GM21381 (cell line): Measurements from ENCODE around the gene DNAJB8.

Experiments
- ATAC-seq: cut with Tn5 transposase; IDR thresholded peaks from one replicate; pipeline ENCODE4 v1.9.1; 2021; ENCODE audit warnings: mild to moderate bottlenecking, moderate library complexity; ENCODE audit not compliant: unreplicated experiment

DNAJB8 gene

DNA sequence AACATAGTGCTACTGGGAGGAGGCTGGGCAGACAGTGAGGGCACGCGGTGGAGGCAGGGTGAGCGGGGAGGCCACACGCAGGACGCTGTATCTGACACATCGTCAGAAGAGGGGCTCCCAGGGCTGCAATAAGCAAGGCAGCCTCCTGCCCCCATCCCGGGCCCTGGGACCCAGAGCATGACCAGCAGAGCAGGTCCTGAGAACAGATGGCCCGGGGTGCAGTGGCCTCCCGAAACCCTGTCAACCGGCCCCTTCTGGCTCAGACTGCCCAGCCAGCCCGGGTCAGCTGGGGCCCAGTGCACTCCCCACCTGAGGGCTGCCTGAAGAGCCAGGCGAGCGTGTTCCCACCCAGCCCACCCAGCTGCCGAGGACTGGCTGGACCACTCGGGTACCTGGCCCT, 37.4 kb downstream of the DNAJB8 start:
- ATAC-seq, result no peak

DNA sequence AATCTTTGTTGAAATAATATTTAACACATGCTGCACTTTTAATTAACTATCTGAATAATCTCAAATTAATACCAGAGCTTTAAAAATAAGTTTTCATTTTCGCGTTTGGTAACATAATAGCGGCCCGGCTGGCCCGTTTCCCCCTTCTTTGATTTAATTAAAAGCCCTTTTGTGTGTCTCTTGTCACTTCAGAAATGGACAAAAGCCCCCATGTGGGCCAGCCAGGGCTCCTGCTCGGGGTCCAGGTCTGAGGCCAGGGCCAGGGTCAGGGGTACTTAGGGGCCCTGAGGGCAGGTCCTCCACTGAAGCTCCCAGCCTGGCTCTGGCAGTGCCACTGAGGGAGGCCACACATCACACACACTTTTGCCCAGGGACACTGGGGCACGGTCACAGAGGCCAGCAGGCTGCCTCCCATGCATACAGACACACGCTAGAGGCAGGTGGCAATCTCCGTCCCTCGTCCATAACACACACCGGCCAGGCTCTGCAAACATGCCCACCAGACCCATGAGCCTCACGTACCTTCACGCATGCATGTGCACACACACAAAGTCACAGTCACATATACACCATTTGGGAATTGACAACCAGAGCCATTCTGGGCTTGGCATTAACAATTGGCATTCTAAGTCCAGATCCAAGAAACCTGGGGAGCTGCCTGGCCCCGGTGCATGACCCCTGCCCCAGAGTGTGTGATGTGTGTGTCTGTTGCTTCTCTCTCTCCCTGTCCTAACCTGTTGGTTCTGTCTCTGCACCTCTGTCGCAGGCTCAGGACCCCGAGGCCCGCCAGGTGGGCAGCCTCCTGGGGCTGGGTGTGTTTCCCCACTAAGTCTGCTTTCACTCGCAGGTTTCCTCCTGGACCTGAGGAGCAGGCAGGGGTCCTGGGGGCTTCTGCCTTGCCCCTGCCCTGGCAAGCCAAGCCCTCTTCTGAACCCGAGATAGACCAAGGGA, 38.5 kb downstream of the DNAJB8 start:
- no peak for ATAC-seq

DNA sequence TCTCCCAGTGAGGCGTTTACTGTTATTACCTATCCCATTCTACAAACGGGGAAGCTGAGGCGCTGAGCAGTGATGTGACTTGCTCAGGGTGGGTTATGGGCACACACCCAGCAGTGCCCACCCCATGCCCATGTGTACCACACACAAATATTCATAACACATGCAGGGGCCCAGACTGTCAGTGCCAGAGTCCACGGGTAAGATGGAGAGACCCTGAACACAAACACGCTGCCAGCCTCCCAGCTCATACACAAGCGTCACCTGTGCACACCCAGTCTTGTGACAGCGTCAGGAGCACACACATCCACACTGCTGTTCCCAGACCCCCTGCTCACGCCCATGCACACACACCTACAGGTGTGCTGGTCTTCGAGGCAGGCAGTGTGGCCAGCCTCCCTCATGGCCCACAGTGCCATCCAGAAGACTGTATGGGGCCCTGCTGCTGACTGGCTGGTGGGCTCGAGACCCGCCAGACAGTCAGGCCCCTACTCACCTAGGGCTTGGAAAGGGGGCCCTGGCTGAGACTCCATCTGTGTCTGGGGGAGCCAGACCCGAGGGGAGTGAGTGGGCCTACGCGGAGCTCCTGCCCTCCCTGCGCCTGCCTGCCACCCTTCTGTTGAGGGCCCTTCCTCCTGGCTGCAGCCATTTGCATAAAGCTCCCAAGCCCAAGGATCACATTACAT, 39.4 kb downstream of the DNAJB8 start:
- no peak for ATAC-seq

DNA sequence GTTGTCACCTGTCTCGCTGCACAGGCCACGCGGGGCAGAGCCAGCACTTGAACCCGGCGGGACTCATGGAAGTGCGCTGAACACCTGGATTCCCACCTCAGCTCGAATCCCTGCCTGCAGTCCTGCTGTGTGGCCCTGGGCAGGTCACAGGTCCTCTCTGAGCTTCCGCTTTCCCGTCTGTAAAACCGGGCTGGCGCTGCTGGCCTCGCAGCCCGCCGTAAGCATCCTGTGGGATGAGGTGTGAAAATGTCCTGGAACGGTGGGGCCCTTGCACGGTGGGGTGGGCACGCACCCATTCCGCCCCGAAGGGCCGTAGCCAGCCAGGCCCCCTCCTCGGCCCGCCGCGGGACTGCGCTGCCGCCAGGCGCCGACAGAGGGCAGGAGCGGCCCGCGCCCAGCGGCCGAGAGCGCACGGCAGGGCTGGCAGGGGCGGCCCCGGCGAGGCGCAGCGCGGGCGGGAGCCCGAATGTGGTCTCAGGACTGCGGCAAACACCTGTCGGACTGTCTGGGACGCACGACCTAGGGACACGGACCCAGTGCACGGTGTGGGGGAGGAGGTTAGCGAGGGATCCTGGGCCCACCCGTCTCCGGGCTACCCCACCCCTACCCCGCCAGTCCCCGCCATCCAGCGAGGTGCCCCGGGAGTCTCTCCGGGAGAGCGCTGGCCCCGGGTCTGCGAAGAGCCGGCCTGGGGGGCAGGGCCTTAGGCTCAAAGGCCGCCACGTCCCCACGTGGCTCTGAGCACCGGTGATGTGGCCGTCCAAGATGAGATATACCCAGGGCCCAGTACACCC, 40.4 kb downstream of the DNAJB8 start:
- ATAC-seq, result no peak

DNA sequence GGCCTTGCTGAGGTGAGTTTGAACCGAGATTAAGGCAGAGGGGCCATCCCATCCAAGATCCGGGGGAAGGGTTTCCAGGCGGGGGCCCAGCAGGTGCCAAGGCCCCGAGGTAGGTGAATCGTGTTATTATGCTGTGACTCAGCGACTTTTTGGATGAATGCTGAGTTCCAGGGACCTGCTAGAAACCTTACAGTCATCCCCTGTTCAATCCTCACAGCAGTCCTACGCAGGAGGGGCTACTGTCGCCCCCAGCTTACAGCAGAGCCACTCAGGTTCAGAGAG, 40.9 kb downstream of the DNAJB8 start:
- ATAC-seq, result no peak

DNA sequence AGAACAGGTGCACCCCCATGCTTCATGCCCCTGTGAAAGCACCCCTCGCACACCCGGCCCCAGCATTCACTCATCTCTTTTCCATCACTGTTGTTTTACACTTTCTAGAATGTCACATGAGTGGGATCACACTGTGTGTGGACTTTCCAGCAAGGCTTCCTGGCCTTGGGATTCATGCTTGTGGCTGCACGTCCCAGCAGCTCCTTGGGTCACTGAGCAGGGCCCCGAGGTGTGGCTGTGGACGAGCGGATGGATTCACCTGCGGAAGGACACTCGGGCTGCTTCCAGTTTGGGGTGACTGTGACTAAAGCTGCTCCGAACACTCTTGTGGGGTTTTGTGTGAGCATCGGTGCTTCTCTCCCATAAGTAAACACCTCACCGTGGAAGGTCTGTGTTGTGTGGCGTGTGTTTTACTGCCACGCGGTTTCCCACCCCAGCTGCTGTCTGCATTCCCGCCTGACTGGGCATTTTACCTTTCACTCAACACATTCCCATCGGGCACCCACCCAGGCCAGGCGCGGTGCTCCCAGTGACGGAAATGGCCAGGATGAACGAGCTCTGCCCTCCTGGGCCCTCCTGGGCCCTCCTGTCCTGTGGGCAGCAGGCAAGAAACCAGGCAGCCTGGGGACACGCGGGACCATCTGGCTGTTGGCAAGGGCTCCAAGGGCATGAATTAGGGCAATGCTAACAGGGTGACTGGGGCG, 41.4 kb downstream of the DNAJB8 start:
- no peak for ATAC-seq

DNA sequence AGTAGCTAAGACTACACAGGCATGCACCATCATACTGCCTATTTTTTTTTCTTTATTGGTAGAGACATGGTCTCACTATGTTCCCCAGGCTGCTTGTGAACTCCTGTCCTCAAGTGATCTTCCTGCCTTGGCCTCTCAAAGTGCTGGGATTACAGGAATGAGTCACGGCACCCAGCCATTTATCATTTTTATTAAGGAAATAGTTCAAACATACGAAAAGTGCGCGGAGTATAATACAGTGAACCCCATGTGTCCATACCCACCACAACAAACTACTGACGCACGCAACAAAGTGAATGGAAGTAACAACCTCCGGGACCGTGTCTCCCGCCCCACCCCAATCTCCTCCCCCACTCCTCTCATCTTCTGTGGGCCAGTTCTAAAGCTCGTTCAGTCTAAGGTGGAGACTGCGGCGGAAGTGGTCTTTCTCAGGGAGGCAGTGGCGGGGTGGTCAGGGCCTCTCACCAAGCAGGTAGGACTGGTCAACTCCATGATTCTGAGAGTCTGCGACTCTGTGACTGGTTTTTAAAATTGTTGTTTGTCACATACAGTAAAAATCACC, 42.1 kb downstream of the DNAJB8 start:
- no peak for ATAC-seq

DNA sequence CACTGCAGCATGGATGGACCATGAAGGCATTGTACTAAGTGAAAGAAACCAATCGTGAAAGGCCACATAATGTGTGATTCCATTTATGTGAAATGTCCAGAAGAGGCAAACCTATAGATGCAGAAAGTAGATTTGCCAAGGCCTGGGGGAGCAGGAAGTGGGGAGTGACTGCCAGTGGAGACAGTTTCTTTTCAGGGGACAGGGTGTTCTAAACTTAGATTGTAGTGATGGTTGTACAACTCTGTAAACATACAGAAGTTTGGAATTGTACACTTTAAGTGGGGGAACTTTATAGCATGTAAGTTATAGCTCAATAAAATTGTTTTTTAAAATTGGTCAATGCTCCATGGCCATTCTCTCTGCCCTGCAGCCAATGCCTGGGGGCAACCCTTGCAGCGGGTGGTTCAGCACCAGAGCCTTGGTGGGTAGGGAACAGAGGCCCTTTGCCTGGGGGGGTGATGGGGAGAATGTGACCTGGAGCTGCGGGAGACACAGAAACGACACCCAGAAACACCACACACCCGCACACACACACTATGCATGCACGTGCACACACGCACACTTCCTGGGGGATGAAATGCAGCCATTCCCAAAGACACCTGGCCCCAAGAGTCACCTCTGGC, 43.1 kb downstream of the DNAJB8 start:
- ATAC-seq, result no peak

DNA sequence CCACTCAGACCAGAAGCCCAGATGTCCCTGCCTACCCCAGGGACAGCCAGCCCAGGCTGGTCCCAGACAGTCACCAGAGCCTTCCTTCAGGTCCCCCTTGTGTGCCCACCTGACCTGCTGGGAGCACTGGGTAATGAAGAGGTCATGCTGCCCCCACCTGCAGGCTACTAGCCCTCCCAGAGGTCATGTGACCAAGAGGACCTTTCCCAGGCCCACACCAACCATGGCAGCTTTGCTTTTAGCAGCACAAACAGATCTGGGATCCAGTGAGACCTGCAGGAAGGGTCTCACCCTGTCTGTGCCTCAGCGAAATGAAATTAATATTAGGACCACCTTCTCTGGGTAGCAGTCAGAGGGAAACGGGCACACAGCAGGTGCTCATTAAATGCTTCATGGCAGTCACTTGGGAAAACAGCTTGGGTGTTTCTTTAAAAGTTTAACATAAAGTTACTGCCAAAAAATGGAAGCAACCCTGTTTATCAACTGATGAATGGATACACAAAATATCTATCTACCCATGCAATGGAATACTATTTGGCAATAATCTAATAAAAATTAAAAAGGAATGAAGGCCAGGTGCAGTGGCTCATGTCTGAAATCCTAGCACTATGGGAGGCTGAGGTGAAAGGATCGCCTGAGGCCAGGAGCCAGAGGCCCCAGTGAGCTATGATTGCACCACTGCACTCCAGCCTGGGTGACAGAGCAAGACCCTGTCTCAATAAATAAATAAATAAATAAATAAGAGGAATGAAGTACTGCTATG, 43.7 kb downstream of the DNAJB8 start:
- no peak for ATAC-seq

DNA sequence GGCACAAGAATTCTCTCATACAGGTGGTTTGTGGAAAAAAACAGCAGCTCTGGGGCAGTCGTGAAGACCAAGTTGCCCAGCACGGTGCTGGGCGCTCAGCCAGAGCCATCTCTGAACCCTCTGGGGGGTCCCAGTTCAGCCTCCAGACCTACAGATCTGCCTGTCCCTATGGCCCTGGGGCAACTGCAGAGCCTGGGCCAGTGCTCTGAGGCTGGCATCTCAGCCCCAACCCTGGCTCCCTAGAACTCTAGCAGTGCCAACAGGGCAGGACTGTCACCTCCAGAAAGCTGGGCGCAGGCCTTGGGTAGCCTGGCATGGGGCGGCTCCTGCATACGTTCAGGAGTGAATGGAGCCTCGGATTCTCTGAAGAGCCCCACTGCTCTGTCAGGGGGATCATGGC, 44.7 kb downstream of the DNAJB8 start:
- ATAC-seq, result no peak

DNA sequence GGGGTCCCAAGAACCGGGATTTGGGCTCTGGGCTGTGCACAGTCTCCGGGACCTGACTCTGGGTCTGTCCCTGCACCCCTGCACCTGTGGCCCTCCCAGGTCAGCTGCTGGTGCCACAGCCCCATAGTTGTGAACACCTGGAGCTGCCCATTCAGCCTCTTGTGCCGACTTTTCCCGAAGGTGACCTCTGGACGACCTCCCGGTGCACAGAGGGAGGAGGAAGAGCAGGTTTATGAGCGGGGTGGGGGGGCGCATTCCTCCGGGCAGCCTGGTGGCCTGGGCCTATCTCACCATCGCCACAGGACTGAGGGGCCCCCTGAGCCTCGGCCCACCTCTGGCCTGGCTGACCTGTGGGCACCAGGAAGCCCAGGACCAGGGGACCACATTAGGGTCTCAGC, 45.3 kb downstream of the DNAJB8 start:
- no peak for ATAC-seq

DNA sequence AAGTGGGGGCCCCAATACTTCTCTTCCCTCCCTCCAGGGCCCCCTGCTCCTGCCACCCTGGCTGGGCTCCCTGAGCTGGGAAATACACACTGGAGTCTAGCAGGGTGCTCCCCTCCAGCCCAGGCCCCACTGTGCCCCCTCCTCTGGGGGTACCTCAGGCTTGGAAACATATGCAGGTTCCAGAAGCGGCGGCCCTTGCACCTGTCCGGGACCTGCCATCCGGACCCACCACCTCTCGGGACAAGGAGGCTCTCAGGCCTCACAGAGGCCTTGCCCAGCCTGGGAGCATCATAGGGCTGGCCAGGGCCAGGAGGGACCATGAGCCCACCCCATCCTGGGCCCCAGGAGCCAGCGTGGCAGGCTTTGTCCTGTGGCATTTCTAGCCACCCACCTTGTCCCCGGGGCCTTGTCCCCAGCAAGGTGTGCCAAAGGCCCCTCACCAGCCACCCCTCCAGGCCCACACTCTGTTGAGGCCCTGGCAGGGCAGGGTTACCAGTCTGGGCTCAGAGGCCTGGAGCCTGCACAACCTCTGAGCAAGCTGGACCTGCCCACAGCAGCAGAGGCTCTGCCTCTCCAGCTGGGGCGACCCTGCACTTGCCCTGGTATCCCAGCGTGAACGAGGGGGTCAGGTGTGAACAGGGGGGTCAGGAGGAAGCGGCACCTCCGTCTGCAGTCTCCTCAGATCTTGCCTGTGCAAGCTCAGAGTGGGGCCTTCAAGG, 45.8 kb downstream of the DNAJB8 start:
- no peak for ATAC-seq

DNA sequence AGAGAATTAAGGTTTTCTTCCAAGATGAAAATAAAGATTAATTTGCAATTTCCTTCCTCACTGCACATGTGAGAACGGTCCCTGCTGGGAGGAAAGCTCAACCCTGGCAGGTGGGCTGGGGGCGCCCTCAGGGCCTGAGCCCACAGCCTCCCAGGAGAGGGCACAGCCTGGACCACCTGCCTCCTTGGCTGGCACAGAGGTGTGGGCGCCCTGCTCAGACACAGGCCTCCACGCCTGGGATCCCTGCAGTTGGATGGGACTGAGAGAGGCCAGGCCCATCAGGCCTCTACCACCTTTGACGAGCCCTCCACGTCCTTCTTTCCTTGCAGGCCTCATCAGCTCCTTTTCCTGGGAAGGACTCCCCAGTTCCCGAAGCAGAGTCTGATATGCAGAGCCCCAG, 46.4 kb downstream of the DNAJB8 start:
- ATAC-seq, result no peak

DNA sequence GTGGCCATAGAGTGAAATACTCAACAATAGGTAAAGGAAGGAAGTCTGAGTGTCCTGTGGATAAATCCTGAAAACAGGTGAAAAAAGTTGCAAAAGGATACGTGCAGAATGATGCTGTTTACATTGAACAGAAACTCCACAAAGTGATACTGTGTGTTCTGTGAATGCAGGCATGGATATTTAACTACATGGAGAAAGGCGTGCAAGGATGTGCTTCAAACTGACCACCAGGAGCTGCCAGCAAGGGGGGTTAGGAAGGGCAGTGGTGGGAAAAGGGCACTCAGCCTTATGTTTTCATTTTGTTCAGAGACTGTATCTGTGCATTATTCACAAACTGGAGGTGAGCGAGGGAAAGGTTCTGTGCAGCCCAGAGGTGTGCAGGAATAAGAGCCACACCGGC, 47.4 kb downstream of the DNAJB8 start:
- ATAC-seq, result no peak

DNA sequence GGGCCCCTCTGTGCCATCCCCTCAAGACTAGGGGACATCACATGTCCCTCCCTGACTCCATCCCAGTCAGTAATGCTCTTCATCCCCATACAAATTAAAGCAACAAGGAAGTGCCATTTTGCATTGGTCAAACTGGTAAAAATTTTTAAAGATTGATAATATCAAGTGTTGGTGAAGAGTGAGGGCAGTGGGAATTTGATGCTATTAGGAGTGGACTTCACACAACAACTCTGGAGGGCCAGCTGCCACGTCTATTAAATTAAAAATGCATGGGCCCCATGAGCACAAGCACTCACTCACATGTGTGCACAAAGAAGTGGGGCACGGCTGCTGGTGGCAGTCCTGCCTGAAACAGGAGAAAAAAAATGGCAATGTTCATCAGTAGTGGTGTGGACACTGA, 47.8 kb downstream of the DNAJB8 start:
- ATAC-seq, result no peak

DNA sequence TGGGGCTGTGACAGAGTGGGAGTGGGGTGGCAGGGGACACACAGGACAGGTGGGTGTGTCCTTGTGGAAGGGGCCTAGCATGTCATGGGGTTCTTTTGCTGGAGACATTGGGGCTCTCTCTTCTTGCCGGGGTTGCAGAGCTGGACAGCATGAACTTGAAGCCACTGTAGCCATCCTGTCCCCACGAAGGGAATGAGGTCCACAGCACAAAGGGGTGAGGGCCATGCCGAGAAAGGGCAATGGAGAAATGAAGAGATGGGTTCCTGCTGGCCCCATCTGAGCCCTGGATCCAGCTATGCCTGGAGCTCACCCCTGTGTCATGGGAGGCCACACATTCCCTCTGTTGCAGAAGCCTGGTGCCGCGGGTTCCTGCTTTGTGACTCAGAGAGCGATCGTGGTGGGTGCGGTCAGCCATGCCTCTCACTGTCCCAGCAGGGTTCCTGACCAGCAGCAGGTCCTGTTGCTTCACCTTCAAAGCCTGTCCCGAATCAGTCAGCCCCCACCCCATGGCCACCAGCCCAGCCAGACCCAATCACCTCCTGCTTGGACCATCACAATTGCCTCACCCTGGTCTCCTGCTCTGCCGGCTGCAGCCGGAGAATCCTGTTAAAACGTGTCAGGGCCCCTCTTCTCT, 50.0 kb downstream of the DNAJB8 start:
- no peak for ATAC-seq

DNA sequence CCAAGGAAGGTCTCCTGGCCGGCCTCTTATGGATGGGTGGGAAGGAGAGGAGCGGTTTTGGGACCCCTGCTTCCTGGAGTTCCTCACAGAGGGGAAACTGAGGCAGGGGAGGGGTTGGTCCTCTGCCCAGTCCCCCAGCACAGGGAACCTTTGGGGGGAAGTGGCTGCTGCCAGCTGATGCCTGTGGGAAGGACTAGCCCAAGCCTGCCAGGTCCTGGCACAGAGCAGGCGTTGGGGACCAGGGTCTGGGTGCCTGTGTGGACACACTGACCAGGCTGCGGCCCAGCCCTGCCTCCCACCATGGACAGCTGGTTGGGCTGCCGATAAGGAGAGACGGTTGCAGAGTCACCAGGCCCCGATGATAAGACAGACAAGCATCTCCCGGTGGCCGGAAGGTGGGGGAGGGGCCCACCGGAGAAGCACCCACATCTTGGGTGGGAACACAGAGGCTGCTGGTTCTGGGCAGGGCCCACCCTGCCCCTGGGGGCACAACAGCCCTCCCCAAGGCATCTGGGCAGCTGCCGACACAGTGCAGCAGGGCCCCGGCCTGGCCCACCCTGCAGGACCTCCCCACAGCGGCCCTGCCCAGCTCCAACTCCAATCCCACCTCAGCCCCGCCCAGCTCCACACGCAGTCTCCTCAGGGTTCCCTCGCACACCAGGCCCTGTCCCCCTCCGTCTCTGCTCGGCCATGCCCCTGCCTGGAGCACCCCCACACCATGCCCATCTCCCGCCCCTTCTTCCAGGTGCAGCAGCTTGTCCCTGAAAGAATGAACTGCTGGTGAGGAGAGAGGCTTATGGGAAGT, 50.7 kb downstream of the DNAJB8 start:
- ATAC-seq, result no peak
